ENCODE data around the gene ZNF384.
"Not testable (repeated sequence)": the region's sequence is repeated elsewhere in the genome, so short reads cannot be mapped to it uniquely, and the experiment has no call there.

ZNF384 gene

DNA sequence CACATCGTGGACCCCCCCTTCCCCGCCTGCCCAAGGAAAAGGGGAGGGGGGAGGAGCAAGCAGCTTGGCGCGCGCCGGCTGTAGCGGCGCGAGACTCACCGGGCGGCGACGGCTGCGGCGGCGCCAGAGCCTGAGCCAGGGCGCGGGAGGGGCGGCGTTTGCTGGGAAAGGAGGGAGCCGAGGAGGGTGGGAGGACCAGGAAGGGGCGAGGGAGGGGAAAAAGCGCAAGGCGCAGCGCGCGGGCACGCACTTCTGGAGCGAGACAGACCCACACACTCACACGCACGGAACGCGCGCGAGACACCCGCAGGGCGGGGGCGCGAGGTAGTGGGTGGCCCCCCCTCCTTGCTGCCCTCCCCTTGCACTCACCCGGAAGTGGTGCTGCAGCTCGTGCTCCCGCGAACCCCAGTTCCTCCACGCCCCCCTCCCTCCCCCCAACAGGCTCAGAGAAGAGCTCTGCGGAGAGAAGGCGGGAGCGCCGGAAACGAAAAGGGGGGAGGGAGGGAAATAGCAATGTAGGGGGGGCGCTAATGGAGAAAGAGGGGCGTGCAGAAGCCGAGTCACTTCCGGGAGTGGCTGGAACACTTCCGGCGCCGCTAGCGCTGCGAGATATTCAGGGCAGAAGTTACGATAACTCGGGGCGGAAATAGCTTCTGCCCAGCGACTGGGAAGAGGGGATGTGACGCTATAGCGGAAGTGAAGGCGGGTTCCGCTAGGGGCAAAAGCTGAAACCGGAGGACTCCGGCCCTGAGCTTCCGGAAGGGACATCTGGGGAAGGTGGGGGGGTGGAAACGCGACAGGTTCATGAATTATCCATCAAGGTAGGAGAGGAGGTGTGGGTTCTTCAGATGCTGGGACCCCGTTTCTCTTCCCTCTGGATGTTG, at the start of gene ZNF384:
TSS of gene ZNF384 (minus strand) at position 377 of the 884 bp plus-strand sequence. CDS start 9,855 bp downstream, outside the sequence.
- peak; percentile 97 to 100 (median 99) for DNase-seq

DNA sequence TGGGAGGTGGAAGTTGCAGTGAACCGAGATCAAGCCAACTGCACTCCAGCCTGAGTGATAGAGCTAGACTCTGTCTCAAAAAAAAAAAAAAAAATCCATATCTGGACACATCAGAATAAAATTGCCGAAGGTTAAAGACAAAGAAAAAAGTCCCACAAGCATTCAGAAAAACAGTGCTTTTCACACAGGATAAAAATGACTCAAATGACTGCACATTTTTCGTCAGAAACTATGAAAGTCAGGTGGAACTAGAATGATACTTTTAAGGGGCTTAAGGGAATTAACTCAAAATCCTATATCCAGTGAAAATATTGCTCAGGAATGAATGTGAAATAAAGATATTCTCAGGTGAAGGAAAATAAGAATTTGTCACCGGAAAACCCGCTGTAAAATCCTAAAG, 47.6 kb upstream of the ZNF384 start:
- no peak for DNase-seq

DNA sequence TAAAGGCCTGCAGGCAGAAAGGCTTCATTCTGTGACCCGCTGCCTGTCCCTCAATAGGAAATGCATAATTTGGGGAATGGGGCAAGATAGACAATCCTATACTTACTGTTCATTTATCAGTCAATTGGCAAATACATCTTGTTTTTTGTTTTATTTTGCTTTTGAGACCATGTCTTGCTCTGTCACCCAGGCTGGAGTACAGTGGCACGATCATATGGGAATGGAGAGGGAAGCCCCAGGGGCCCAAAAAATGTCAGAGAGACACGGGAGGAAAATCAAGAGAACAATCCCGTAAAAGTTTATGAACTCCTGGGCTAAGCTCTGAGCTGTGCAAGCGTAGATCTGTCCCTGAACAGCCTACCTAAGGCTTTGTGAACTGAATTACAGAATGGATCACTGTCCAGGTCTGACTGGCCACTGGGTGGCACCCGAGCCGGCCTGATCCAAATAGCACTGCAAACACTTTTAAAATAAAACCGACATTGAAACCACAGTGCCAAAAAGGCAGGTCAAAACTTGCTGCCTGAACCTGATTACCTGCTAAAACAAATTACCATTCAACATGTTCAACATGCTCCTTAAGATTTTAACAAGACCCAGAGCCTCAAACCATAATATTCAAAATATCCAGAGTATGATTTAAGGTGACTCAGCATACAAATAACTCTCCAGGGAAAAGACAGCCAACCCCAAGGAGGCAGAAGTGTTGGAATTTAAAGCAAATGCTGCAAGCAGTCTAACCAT, 46.4 kb upstream of the ZNF384 start:
- DNase-seq = peak; percentile 63 to 75 (median 72)

DNA sequence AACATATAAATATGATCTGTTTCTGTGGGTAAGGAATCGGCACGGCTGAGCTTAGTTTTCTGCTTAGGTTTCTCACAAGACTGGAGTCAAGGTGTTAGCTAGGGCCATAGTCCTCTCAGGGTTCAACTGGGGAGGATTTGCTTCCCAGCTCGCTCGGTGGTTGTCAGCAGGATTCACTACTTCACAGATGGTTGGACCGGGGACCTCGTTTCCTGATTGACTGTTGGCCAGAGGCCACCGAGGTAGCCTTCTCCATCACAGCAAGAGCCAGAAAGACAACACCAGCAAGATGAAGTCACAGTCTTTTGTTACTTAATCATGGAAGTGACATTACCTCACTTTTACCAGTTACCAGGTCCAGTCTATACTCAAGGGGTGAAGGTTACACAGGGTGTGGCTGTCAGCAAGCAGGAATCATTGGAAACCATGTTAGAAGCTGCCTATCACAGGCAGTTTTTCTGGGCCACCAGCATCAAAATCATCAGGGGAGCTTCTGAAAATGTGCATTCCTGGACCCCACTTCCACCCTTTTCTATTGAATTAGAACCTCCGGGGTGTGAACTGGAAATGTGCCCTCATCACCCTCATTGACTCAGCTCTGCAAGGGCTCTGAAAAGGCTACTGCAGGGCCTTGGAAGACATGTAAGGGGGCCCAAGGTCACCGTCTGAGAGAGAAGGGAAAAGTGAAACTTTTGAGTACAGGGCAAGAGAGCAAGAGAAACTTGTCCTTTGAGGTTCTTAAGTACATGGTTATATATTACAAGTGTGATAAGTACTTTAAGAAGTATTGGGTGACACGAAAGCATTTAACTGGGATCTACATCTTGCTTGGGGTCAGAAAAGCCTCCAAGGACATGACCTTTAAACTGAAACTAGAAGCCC, 45.6 kb upstream of the ZNF384 start:
- no peak for DNase-seq

DNA sequence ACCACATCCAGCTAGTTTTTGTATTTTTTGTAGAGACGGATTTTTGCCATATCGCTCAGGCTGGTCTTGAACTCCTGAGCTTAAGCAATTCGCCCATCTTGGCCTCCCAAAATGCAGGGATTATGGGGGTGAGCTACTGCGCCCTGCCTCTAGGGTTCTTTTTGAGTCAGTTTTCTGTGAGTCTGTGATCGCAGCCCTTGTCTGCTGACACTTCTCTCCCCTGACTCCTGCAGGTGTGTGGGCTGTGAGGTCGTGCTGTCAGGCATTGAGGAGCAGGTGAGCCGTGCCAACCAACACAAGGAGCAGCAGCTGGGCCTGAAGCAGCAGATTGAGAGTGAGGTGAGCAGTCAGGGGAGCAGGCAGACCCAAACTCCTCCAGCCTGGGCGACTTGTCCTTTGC, 41.0 kb upstream of the ZNF384 start:
- DNase-seq = no peak

DNA sequence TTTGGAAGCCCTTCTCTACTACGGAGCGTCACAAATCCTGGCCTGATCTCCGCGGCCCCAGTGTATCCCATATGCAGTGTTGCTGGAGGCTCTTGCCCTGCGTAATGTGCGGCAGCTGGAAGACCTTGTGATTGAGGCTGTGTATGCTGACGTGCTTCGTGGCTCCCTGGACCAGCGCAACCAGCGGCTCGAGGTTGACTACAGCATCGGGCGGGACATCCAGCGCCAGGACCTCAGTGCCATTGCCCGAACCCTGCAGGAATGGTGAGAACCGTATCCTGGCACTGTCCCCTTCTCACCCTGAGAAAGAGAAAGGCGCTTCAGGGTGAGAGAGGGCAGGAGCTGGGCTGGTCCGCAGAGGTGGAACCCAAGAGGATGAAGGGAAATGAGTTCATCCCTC, 40.0 kb upstream of the ZNF384 start:
- no peak for DNase-seq

DNA sequence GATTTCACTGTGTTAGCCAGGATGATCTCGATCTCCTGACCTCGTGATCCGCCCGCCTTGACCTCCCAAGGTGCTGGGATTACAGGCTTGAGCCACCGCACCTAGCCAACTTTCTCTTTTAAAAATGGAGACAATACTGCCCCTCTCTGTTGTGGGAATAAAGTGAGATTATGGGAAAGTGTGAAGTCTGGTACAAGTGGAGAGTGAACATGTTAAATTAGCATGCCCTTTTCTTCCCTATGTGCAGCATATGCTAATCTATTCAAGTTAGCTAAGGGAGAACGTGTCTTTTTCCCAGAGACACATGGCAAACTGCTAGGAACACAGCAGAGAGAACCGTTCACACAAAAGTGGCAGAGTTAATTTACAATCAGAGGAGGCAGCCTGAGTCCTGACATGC, 36.2 kb upstream of the ZNF384 start:
- no peak for DNase-seq

DNA sequence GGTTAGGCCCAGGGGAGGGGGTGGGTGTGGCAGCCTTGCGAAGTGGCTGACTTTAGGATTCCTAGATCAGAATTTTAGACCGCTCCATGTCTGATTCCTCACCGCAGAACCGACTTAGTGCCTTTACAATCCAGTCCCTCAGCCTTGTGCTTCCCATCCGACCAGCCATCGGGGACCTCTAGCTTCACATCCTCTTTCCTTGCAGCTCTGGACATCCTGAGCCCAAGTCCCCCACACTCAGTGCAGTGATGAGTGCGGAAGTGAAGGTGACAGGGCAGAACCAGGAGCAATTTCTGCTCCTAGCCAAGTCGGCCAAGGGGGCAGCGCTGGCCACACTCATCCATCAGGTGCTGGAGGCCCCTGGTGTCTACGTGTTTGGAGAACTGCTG, 35.2 kb upstream of the ZNF384 start:
- DNase-seq = peak; percentile 44 to 57 (median 56)

DNA sequence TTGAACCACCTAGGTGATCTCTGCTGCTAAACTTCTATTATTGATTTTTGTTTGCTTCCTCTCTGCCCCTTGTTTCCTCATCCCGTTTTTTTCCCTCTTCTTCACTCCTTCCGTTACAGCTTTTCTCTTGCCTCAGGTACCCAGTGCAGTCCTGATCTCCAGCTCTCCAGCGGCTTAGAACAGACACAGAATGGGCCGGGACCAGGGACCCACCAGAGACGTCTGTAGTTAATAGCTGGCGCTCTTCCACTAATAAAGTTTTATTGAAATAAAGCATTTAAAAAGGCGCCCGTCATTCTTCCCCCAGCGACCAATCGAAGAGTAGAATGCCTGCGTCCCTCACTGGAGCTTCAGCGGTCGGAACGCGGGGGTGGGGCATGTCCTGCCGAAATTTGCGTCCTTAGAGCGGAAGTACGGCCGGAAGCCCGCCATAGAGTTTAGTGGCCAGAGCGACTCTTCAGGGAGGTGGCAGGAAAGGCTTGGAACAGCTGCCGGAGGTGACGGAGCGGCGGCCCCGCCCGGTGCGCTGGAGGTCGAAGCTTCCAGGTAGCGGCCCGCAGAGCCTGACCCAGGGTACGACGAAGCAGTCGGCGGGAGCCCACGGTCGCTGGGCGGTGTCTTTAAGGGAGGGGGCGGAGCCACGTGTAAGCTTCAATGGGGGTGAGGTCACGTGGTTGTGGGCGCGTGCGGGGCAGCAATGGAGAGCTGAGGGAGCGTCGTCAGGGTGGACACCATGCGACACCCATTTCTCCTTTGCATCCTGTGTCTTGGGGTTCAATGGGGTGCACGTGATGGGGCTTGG, 34.6 kb upstream of the ZNF384 start, which contains the start of gene COPS7A:
TSS of gene COPS7A (plus strand) at position 440 of the 802 bp plus-strand sequence. CDS start 611 bp downstream, outside the sequence.
- peak; percentile 99 for DNase-seq

DNA sequence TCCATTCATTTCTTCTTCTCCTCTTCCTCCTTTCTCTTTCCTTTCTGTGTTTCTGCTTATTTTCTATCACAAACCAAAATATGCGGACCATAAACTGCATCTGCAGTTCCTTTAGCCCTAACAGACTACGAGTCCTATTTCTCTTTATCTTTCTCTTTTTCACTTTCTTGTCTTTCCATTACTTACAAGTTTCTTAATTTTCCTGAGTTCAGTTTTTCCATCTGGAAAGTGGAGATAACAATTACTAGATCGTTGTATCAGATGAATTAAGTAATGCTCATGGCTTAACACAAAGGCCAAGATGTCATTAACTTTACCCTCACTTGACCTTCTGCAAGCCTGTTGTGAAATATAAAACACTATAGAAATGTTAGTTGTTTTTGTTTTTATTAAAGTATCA, 33.7 kb upstream of the ZNF384 start:
- no peak for DNase-seq

DNA sequence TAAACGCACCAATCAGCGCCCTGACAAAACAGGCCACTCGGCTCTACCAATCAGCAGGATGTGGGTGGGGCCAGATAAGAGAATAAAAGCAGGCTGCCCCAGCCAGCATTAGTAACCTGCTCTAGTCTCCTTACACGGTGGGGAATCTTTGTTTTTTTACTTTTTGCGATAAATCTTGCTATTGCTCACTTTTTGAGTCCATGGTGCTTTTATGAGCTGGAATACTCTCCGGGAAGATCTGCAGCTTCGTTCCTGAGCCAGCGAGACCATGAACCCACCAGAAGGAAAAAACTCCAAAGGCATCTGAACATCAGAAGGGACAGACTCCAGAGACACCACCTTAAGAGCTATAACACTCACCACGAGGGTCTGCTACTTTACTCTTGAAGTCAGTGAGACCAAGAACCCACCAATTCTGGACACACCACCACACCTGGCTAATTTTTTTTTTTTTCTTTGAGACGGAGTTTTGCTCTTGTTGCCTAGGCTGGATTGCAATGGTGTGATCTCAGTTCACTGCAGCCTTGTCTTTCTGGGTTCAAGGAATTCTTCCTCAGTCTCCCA, 27.8 kb upstream of the ZNF384 start:
- no peak for DNase-seq

DNA sequence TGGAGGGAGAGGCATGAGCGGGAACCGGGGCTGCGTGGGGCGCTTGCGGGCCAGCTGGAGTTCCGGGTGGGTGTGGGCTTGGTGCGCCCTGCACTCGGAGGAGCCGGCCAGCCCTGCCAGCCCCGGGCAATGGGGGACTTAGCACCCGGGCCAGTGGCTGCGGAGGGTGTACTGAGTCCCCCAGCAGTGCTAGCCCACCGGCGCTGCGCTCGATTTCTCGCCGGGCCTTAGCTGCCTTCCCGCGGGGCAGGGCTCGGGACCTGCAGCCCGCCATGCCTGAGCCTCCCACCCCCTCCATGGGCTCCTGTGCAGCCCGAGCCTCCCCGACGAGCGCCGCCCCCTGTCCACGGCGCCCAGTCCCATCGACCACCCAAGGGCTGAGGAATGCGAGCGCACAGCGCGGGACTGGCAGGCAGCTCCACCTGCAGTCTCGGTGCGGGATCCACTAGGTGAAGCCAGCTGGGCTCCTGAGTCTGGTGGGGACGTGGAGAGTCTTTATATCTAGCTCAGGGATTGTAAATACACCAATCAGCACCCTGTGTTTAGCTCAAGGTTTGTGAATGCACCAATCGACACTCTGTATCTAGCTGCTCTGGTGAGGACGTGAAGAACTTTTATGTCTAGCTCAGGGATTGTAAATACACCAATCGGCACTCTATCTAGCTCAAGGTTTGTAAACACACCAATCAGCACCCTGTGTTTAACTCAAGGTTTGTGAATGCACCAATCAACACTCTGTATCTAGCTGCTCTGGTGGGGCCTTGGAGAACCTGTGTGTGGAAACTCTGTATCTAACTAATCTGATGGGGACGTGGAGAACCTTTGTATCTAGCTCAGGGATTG, 27.1 kb upstream of the ZNF384 start:
- not testable (repeated sequence) for DNase-seq

DNA sequence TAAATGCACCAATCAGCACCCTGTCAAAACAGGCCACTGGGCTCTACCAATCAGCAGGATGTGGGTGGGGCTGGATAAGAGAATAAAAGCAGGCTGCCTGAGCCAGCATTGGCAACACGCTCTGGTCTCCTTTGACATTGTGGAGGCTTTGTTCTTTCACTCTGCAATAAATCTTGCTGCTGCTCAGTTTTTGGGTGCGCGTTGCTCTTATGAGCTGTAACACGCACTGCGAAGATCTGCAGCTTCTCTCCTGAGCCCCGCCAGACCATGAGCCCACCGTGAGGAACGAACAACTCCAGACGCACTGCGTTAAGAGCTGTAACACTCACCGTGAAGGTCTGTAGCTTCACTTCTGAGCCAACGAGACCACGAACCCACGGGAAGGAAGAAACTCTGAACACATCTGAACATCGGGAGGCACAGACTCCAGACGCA, 19.8 kb upstream of the ZNF384 start:
- DNase-seq = no peak

DNA sequence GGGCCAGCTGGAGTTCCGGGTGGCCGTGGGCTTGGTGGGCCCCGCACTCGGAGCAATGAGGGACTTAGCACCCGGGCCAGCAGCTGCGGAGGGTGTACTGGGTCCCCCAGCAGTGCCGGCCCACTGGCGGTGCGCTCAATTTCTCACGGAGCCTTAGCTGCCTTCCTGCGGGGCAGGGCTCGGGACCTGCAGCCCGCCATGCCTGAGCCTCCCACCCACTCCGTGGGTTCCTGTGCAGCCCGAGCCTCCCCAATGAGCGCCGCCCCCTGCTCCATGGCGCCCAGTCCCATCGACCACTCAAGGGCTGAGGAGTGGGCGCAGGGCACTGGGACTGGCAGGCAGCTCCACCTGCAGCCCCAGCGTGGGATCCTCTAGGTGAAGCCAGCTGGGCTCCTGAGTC, 19.2 kb upstream of the ZNF384 start:
- DNase-seq = not testable (repeated sequence)

DNA sequence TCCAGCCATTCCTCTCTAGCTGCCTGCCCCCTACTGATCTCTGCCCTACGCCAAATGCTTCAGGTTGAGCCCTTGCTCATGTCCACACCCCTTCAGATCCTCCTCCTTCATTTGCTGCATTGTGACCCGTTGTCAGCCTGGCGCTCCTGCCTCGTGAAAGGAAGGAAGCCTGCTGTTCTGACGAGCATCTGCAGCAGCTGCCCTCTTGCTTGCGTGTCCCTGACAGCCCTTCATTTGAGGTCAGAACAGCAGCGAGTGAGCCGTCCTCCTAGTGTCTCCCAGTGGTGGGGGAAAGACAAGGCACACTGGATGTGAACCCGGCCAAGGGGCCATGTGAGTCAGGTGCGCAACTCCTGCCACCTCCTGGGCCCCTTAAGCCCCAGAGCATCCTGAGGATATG, 14.5 kb upstream of the ZNF384 start:
- peak in 2 of 3 donors; percentile 25 to 27 for DNase-seq

DNA sequence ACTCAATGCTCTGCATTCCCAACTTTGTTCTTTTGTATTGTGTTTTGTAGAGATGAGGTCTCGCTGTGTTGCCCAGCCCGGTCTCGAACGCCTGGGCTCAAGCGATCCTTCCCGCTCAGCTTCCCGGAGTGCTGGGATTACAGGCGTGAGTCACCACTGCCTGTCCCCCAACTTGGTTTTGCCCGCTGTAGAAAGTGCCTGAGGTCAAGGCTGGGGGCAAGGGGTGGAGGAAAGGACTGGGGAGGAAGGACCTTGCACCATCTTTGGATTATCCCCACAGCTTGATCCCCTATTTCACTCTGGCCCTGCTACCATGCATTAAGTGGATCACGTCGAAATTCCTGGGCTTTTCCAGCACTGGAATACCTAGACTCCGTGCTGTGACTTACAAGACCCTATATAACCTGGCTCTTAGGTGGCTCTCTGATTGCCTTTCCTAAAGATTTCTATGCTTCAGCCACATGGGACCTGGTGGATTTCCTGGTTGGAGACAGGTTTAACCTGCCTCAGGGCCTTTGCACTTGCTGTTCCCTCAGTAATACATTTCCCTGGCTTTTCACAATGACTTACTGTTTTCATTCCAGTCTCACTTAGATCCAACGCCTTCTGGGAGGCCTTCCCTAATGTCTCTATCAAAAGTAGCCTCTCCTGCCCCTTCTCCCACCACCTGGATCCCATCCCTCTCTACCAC, 12.0 kb upstream of the ZNF384 start:
- DNase-seq = no peak

DNA sequence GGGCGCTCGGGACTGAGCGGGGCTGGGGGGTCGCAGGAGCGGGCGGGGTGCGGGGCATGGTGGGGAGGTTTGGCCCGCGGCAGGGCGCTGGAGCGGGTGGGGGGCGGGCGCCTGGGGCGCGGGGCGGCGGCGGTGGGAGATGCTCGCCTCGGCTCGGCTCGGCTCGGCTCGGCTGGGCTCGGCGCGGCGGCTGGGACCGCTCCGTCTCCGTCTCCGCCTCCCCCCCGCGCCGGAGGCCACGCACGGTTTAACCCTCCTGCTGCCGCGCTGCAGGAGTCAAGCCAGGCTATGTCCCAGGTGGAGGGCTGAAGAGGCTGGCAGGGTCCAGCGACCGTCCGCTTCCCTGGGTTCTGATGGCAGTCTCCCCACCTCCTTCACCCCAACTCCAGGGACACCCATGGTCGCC, 11.5 kb upstream of the ZNF384 start, which contains the start of gene PIANP:
TSS of gene PIANP (minus strand) at position 170 of the 406 bp plus-strand sequence. CDS start 2,754 bp downstream, outside the sequence.
- DNase-seq = peak in 1 of 3 donors; percentile 31

DNA sequence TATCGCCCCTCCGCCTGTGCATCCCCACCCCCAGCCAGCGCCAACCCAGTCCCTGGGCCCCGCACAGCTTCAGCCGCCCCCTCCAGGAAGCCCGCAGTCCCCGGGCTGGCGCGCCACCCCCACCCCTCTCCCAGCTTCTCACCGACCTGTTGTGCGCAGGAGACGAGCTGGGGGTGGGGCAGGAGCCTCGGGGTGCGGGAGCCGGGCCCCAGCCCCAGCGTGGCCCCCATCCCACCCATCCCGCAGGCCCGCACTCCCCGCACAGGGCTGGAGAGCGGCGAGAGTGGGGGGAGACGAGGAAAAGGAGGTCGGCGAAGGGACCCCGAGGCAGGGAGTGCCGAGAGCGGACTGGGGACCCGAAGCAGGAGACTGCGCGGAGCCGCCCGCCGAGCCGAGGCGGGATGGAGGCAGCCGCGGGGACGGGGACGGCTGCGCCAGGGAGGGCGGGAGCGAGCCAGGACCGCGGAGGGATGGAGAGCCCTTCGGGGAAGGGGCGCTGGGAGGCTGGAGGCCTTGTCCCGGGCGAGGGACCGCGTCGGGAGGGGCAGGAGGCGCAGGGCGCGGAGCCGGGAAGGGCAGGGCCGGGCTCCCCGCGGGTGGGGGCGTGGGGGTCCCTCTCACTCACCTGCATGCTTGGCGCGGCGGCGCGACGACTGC, 10.9 kb upstream of the ZNF384 start:
- DNase-seq = peak in 1 of 3 donors; percentile 21

All from suppressor macrophage treated with lipopolysaccharide for 1 hour (primary cell).